HG02970 (cell line): ENCODE data around the gene PPOX.

ENCODE experiments used
- ATAC-seq: cut with Tn5 transposase; IDR thresholded peaks from one replicate; pipeline ENCODE4 v1.9.1; 2021; ENCODE audit warnings: mild to moderate bottlenecking, moderate library complexity, moderate number of reproducible peaks; ENCODE audit not compliant: unreplicated experiment, low FRiP score

The PPOX gene

DNA sequence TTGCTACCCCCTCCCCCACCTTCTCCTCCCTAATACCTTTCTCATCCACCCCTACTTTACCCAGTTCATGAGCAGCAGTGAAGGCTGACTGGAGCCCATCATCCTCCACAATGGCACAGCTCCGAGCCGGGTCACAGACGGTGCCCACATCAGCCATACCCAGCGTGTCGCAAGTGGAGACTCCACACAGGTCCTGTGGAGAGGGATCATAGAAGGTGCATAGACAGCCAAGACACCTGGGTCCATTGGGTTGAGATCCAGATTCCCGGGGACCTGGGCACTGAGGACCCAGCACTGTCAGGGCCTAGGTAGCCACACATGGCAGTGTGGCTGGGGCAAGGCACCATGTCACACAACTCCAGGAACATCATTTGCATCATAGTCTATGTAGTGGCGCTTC lies 29.9 kb downstream of the PPOX start:
- ATAC-seq, result no peak

DNA sequence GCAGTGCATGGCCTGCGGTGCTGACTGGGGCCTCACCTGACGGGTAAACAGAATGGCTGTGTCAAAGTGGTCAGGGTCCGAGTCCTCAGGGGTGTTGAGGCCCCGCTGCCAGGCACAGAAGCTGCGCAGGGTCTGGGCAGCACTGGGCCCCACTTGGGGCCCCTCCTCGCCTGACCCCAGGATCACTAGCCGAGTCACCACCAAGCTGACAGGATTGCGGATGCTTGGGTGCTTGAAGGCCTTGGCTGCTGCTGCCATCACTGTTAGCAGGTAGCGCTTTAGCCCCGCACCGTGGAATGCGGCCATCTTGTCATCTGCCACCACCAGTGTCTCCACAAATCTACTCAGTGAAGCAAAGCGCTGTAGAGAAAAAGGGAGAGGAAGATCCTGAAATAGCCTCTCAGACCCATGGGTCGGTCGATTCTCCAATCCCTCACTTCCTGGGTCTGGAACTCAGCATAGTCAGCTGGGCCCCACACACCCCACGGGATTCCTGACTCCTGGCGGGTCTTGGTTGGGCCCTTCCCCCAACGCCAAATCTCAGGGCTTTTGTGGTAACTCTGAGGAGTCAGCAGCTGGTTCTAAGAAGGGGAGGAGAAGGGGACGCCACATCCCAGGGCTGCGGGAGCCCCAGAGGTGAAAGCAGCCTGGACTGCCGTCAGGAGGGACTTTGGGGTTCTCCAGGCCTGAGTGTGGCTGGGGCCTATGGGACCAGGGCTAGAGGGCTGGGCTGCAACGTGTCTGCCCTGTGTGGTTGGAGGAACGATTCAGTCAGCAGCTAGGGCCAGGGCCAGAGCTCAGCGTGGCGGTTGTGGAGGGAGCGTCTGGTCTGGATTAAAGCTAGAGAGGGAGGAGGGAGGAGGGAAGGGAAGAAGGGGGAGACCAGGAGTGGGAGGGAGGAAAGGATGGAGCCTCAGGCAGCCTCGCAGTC lies 30.6 kb downstream of the PPOX start:
- no peak for ATAC-seq

- ATAC-seq, result no peak
These were observed 31.5 kb downstream of the PPOX start for GRCh38 chr1:161197560-161198193.

- no peak for ATAC-seq
These were observed 32.1 kb downstream of the PPOX start for GRCh38 chr1:161198194-161198896.

DNA sequence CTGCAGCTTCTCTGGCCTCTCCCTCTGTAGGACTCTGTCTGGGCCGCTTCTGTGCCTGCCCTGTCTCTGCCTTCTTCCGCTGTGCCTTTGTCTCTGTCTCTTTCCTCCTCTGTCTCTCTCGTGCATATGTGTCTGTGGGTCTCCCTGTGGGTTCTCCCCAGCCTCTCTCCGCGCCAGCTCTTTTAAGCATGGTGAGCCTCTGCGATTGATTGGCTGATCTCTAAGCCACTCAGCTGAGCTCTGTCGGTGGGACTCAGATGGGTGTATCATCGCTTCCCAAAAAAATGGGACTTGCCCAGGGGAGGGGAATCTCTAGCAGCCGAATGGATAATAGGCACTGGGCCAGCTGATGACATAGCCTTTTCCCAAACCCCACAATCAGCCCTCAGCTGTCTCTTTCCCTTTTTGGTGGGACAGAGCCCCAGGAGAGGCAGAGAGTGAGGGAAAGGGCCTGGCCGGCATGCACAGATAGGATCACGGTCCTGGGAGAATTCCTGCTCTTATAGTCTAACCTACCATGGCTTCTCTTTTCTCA lies 32.7 kb downstream of the PPOX start, which contains the start of gene ADAMTS4:
TSS of gene ADAMTS4 (minus strand) at position 158 of the 535 bp plus-strand sequence. CDS start 427 bp downstream, outside the sequence.
- no peak for ATAC-seq

DNA sequence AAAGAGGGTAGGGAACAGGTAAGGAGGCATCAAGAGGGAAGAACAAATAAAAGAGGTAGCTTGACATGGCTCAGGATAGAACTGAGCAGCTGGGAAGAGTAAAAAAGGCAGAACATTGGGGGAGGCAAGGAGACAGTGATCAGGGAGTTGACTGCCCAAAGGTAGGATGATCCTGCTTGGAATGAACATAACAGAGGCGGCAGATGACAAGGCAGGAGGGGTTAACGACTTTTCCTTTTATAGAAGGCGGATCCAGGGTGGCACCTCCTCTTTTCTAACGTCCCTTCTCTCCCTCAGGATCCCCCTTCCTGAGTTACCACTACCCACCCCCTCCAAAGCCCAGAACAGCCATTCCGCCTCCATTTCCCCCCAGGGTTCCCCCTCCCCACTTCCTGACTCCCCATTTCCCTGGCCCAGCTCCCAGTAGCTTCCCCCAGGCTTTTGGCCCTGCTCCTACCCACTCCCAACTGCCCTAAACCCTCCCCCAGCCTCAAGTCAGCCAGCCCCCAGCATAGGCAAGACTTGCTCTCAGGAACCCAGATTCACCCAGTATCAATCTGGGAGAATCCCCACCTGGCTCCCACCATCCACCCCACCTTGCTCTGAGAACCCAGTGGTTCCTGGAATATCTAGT lies 33.4 kb downstream of the PPOX start:
- no peak for ATAC-seq

DNA sequence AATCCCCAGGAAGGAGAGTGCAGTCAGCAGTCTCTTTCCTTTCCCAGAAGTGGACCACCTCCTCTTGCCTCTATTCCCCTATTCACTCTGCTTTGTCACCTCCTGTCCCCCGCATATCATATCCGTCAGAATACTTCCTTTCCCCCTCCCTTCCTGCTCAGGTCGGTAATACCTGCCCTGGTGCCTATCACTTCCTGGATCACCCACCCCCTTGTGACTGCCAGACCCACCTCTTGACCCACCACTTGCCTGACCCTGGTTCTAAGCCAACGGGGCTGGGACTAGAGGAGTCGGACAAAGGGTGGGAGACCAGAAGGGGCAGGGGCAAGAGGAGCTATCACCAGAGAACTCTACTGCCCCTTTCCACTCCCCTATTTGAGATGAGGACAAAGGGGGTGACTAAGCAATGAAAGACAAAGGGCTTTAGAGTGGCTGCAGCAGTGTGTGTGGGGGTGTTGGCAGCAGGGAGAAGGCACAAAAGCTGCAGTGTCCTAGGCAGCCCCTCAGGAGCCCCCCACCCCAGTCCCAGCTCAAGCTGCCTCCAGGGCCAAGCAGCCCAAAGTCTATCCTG lies 34.3 kb downstream of the PPOX start:
- ATAC-seq, result no peak

- no peak for ATAC-seq
These were observed 35.0 kb downstream of the PPOX start for GRCh38 chr1:161200992-161201835.

DNA sequence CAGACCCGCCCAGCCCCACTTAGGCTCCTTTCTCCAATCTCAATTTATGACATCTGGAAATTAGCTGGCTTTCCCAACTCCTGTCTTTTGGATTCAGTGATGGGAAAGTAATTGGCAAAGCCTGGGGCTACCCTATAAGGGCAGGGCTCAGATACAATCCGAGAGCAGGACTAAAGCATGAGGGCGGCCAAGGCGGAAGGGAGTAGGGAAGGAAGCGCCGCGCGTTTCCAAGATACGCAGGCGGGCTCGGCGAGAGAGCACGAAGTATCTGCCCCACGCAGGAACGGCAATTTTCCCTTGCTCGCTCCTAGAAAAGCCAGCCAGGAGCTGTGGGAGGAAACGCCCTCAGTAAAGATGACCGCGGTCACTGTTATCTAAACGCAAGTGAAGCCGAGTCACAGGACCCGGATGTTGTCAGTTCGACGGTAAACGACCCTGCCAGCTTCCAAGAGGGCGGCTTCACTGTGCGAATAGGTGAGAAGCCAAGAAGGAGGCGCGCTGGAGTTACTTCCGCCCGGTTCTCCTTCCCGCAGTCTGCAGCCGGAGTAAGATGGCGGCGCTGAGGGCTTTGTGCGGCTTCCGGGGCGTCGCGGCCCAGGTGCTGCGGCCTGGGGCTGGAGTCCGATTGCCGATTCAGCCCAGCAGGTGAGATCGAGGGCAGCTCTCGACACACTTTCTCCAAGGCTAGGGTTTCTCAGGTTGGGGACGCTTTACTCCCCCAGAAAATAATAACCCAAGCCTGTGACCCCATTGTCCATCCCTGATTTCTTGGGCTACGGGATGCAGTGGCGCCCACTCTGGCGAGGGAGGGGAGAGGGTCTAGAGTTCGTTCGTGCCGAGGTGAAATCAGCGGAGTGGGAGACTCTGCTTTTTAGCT lies 35.8 kb downstream of the PPOX start, which contains the start of gene NDUFS2:
TSS of gene NDUFS2 (plus strand) at position 532 of the 877 bp plus-strand sequence. CDS start at position 551, 19 bp downstream.
- ATAC-seq, result peak; percentile 92

GRCh38 chr1:161206411-161207140 lies 40.4 kb downstream of the PPOX start:
- no peak for ATAC-seq

- ATAC-seq, result no peak
These were observed 40.9 kb downstream of the PPOX start for GRCh38 chr1:161207173-161207572.

DNA sequence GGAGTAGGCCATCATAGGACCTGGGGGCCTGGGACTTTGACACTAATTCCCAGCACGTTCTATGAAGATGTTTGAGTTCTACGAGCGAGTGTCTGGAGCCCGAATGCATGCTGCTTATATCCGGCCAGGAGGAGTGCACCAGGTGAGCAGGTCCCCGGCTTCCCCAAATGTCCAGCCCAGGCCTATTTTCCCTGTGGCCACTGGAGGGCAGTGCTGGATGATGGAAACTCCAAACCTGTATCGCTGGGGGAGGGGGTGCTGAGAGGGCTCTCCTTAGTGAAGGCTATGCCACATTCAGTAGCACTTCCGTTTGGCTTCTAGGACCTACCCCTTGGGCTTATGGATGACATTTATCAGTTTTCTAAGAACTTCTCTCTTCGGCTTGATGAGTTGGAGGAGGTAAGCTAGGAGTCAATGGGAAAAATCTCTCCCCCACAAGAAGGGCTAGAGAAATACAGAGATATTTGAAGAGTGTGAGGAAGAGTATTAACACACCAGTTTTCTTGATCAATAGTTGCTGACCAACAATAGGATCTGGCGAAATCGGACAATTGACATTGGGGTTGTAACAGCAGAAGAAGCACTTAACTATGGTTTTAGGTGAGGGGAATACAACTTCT lies 43.7 kb downstream of the PPOX start:
- no peak for ATAC-seq

- no peak for ATAC-seq
These were observed 48.1 kb downstream of the PPOX start for GRCh38 chr1:161214369-161214768.

GRCh38 chr1:161215076-161215475 lies 48.9 kb downstream of the PPOX start, which contains the start of gene FCER1G:
Gene FCER1G (plus strand): TSS chr1:161215295. CDS start chr1:161215322, 27 bp downstream.
- ATAC-seq, result no peak

DNA sequence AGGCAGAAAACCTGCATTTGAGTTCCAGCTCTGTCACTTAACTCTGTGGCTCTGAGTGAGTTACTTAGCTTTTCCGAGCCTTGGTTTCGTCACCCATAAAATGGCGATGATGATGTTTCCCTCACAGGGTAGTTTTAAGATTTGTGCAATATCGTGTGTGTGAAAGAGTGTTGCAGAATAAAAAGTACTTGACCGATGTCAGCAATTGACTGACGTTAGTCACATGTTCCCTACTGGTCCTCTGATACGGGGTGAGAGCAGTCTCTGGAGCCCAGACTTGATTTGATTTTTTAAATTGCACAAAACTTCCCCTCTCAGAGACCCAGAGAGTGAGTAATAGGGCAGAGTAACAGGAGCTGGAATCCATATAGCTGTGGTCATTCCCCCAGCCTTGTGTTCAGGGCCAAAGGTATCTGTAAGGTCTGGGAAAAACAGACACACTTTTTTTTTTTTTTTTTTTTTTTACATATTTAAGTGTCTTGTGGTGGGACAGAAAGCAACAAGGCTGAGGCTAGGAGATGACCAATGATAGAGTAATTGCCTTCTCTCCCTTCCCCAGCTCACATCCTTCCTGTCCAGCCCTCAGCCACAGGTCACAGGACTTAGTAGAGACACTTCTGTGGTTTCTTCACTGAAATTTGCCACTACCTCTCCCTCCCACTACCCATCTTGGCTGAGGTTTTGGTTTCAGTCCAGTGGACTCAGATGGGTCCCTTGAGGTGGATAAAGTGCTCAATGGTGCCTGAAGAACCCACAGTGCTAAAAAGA lies 50.9 kb downstream of the PPOX start:
- ATAC-seq, result peak; percentile 59

DNA sequence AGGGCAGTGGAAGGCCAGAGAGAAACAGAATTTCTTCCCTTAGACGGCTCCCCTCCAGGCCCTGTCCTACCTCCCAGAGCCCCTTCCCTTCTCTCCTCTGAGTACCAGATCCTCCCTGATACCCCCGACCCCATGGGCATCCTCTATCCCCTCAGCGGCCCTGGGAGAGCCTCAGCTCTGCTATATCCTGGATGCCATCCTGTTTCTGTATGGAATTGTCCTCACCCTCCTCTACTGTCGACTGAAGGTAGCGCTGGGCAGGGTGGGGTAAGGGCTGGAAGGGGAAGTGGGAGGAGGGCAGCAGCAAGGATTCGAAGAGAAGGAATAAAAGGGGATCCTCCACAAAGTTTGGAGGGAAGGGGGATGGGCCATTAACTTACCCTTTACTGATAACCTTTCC lies 51.6 kb downstream of the PPOX start:
- peak; percentile 9 for ATAC-seq
